HepG2 (cell line): Measurements from ENCODE around the gene IFT52. TPM values are rescaled to one million over a fixed set of nuclear protein-coding genes. Genes with fewer than 3 reads are reported as not detected.
A peak's percentile ranks its signal among the peaks of the same experiment; 100 is the strongest.

Source experiments
- ARNT2 ChIP-seq: sonication (generic); formaldehyde crosslinking; IDR thresholded peaks from 2 replicates; pipeline ENCODE4 v1.8.0; 2022; ENCODE audit warnings: mild to moderate bottlenecking, low read depth, missing genetic modification reagents, moderate library complexity
- FOXJ3 ChIP-seq: sonication (generic); formaldehyde crosslinking; IDR thresholded peaks from 2 replicates; pipeline ENCODE4 v1.4.0; 2020; ENCODE audit warnings: missing genetic modification reagents, mild to moderate bottlenecking, borderline replicate concordance
- MYNN ChIP-seq: sonication (generic); formaldehyde crosslinking; IDR thresholded peaks from 2 replicates; pipeline ENCODE4 v1.4.0; 2020; ENCODE audit warnings: mild to moderate bottlenecking, low read depth, missing genetic modification reagents
- NFRKB ChIP-seq: fragments of 450-650 bp; IDR thresholded peaks from 2 replicates; pipeline ENCODE4 v1.6.1; 2017
- NR2F6 ChIP-seq, 2 experiments: IDR thresholded peaks; 2 replicates each; pipeline ENCODE4 v1.6.1; 2016; ENCODE audit warnings: antibody characterized with exemption in 1 of 2, mild to moderate bottlenecking in 1 of 2
- PHF21A ChIP-seq: sonication (generic); formaldehyde crosslinking; IDR thresholded peaks from 2 replicates; pipeline ENCODE4 v1.5.0; 2020; ENCODE audit warnings: mild to moderate bottlenecking, missing genetic modification reagents
- SNRNP70 ChIP-seq: fragments of 200-400 bp; formaldehyde crosslinking; IDR thresholded peaks from 2 replicates; pipeline ENCODE4 v1.6.1; 2017; ENCODE audit warnings: mild to moderate bottlenecking, low read depth, low read length, moderate library complexity
- THYN1 ChIP-seq: sonication (generic); formaldehyde crosslinking; IDR thresholded peaks from 2 replicates; pipeline ENCODE4 v1.8.1; 2023; ENCODE audit warnings: low read depth, mild to moderate bottlenecking, moderate library complexity, missing genetic modification reagents, borderline replicate concordance
- TOPORS ChIP-seq: sonication (generic); formaldehyde crosslinking; IDR thresholded peaks from 2 replicates; pipeline ENCODE4 v1.8.0; 2023; ENCODE audit warnings: mild to moderate bottlenecking, missing genetic modification reagents
- ZBED4 ChIP-seq: sonication (generic); formaldehyde crosslinking; IDR thresholded peaks from 2 replicates; pipeline ENCODE4 v1.4.0; 2020; ENCODE audit warnings: missing genetic modification reagents, borderline replicate concordance
- ZNF225 ChIP-seq: sonication (generic); formaldehyde crosslinking; IDR thresholded peaks from 2 replicates; pipeline ENCODE4 v1.4.0; 2020; ENCODE audit warnings: mild to moderate bottlenecking, missing genetic modification reagents
- ZNF234 ChIP-seq: sonication (generic); formaldehyde crosslinking; conservative IDR thresholded peaks from 2 replicates; pipeline ENCODE4 v1.5.1; 2020; ENCODE audit warnings: mild to moderate bottlenecking, missing genetic modification reagents
- ZNF335 ChIP-seq: sonication (generic); formaldehyde crosslinking; IDR thresholded peaks from 2 replicates; pipeline ENCODE4 v1.4.0; 2020; ENCODE audit warnings: missing genetic modification reagents
- ZNF430 ChIP-seq: sonication (generic); formaldehyde crosslinking; IDR thresholded peaks from 2 replicates; pipeline ENCODE4 v1.9.0; 2021; ENCODE audit warnings: mild to moderate bottlenecking, missing genetic modification reagents
- ZNF513 ChIP-seq: sonication (generic); formaldehyde crosslinking; conservative IDR thresholded peaks from 2 replicates; pipeline ENCODE4 v1.5.0; 2020; ENCODE audit warnings: missing genetic modification reagents
- ZNF577 ChIP-seq: sonication (generic); formaldehyde crosslinking; IDR thresholded peaks from 2 replicates; pipeline ENCODE4 v1.4.0; 2020; ENCODE audit warnings: mild to moderate bottlenecking, low read depth, missing genetic modification reagents, borderline replicate concordance
- ZNF780A ChIP-seq: sonication (generic); formaldehyde crosslinking; IDR thresholded peaks from 2 replicates; pipeline ENCODE4 v1.8.0; 2022; ENCODE audit warnings: mild to moderate bottlenecking, missing genetic modification reagents, moderate library complexity
- ZNF788 ChIP-seq: sonication (generic); formaldehyde crosslinking; IDR thresholded peaks from 2 replicates; pipeline ENCODE4 v1.5.0; 2020; ENCODE audit warnings: mild to moderate bottlenecking, missing genetic modification reagents, borderline replicate concordance
- polyA plus RNA-seq, 8 experiments: library from polyadenylated mRNA; depleted of rRNA in 3 of 8; stranded (reverse) in 7 of 8; unstranded in 1 of 8; fragments of >200 nt; fragmentation: Illumina TruSeq in 4 of 8; extraction: Trizol in 4 of 8; gene quantifications; 2 replicates each; pipeline versions ENCODE4 v1.2.1 to v1.2.3, GENCODE V29; 2011 to 2016; ENCODE audit warnings: low read depth in 4 of 8, missing spikeins in 1 of 8, mixed read lengths in 1 of 8; ENCODE audit not compliant: insufficient read depth in 1 of 8
- total RNA-seq, 5 experiments: library from RNA; depleted of rRNA; stranded (reverse); fragments of >200 nt; fragmentation: Illumina TruSeq; extraction: Trizol; gene quantifications; 2 replicates each; pipeline ENCODE4 v1.2.3, GENCODE V29; 2016; ENCODE audit warnings: low read depth in 1 of 5
- TF ChIP-seq, protein P1 (sequence below): IDR thresholded peaks from 2 replicates; pipeline ENCODE4 v1.6.1; 2016; ENCODE audit warnings: missing biosample characterization, missing genetic modification reagents, low read depth
- TF ChIP-seq, protein P2 (sequence below): IDR thresholded peaks from 2 replicates; pipeline ENCODE4 v1.6.1; 2016; ENCODE audit warnings: low read depth

The IFT52 gene
- total and polyA plus RNA-seq, 2 of the 13 experiments (the other 11 are each of a cell fraction or from before 2014, with no cell fraction given) = 48.0 to 64.0 TPM

DNA sequence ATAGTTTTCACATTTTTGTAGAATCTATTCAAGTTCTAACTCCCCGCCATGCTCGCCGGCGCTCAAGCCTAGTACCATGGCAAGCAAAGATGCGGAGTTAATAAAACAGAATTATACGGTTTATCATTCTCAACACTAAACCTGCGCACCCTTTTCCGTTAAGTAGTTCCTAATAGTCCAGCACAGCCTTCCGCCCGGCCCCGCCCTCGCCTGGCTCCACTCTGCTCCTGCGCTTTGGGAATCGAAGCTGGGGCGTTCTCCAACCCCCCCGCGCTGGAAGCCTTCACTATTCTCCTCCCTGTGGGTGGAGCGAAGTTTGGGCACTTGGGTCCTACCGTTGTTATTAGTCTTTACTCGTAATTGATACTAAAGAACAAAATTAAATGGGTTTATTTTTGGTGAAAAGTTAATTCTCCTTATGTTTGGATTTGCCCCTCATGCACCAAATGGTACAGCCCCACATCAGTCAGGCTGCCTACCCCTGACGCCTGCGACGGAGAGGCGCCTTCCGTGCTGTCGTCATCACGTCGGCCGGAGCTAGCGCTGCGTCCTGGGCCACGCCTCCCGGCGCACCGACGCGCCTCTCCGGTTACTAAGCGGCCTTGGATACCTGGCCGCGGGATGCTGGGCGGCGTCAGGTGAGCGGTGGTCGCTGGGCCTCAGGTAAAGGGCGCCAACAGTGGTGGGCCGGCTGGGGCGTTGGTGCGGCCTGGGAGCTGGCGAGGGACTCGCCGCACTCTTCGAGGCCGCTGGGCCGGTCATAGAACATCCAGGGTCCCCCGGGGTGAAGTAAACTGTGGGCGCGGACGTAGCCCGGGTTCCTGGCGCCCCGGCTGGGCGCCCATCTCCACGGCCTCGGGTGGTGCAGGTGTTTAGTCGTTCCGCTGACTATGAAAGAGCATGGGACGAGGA, at the start of gene IFT52 (continued):
- TF ChIP-seq ZNF335 (no peak; the same call in 1 of the 2 replicates), MYNN (CRISPR knock-in tag) (no peak), ZNF234 (CRISPR knock-in tag) (no peak), TOPORS (CRISPR knock-in tag) (0 out of 2 replicates have a peak, but pooled peaks have one; percentile 73), ZNF577 (CRISPR knock-in tag) (0 out of 2 replicates have a peak, but pooled peaks have one; percentile 83), NR2F6 (IDR thresholded peaks at IDR 0.05) (no peak; the same call in 1 of the 2 replicates), NR2F6 (CRISPR knock-in tag; IDR thresholded peaks at IDR 0.05) (no peak), ZNF513 (CRISPR knock-in tag) (no peak), ARNT2 (peak; percentile 68), NFRKB (no peak), ZNF225 (0 out of 2 replicates have a peak, but pooled peaks have one; percentile 85), ZNF430 (CRISPR knock-in tag) (peak; percentile 68), ZNF780A (CRISPR knock-in tag) (no peak), ZBED4 (CRISPR knock-in tag) (peak; percentile 59; the same call in 1 of the 2 replicates), ZNF788 (CRISPR knock-in tag) (peak; percentile 64; the same call in 1 of the 2 replicates), FOXJ3 (CRISPR knock-in tag) (peak; percentile 79; the same call in 1 of the 2 replicates), SNRNP70 (no peak), PHF21A (CRISPR knock-in tag) (peak; percentile 77), THYN1 (CRISPR knock-in tag) (0 out of 2 replicates have a peak, but pooled peaks have one; percentile 61)
- TF ChIP-seq, protein P1, sequence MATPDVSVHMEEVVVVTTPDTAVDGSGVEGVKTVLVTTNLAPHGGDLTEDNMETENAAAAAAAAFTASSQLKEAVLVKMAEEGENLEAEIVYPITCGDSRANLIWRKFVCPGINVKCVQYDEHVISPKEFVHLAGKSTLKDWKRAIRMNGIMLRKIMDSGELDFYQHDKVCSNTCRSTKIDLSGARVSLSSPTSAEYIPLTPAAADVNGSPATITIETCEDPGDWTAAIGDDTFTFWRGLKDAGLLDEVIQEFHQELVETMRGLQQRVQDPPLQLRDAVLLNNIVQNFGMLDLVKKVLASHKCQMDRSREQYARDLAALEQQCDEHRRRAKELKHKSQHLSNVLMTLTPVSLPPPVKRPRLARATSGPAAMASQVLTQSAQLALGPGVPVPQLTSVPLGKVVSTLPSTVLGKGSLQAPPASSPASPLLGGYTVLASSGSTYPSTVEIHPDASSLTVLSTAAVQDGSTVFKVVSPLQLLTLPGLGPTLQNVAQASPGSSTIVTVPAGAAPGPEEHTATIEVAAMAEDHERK (CRISPR knock-in tag) = peak; percentile 99
- TF ChIP-seq, protein P2, sequence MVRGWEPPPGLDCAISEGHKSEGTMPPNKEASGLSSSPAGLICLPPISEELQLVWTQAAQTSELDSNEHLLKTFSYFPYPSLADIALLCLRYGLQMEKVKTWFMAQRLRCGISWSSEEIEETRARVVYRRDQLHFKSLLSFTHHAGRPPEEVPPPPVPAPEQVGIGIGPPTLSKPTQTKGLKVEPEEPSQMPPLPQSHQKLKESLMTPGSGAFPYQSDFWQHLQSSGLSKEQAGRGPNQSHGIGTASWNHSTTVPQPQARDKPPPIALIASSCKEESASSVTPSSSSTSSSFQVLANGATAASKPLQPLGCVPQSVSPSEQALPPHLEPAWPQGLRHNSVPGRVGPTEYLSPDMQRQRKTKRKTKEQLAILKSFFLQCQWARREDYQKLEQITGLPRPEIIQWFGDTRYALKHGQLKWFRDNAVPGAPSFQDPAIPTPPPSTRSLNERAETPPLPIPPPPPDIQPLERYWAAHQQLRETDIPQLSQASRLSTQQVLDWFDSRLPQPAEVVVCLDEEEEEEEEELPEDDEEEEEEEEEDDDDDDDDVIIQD (CRISPR knock-in tag) = no peak; the same call in 1 of the 2 replicates
